ENCODE results near the gene ARSD. TPM values are rescaled to one million over a fixed set of nuclear protein-coding genes. Genes with fewer than 3 reads are reported as not detected.
"Not testable (repeated sequence)": the region's sequence is repeated elsewhere in the genome, so short reads cannot be mapped to it uniquely, and the experiment has no call there.

Gene ARSD
- polyA plus RNA-seq, 1 donor (not counting 4 experiments of a cell fraction or from before 2014, with no cell fraction given), result 7.9 TPM

DNA sequence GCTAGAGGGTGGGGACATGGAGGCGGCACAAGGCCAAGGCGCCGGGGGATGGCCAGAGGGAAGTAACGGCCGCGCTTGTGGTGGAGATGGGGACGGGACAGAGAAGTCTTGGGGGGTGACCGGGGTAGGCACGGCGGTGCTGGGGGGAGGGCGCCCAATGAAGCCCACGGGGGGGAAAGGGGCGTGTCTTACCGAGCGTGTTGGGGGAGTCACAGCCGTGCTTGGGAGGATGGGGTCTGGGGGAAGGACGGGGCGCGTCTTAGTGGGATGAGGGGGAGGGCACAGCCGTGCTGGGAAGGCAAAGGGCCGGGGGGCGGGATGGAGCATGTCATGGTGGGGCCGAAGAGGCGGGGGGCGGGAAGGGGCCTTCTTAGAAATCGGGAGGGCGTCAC, 952 bp downstream of the ARSD start:
- dilution Hi-C loops (cut with MboI; ENCODE audit: extremely low pct_ligation_motif_present, low sequenced_read_pairs), result no loop called here
- Histone ChIP-seq H3K9me3 (ENCODE audit: control insufficient read depth, low read depth, low read length) (no peaks in the 10 kb centered on the region), H3K4me3 (ENCODE audit: control insufficient read depth in 2 of 3, extremely low read depth in 1 of 3, insufficient read depth in 2 of 3, low read depth in 1 of 3, low read length in 3 of 3) (peak overlapping the region in 1 of 3 experiments; percentile 64), H3K9me1 (ENCODE audit: control insufficient read depth, extremely low read depth, insufficient read depth, low read length) (no peaks in the 10 kb centered on the region), H4K20me1 (ENCODE audit: control insufficient read depth, extremely low read depth, insufficient read depth, low read length) (no peaks in the 10 kb centered on the region), H3K79me2 (ENCODE audit: control insufficient read depth, insufficient read depth, low read length) (no peaks in the 10 kb centered on the region), H3K27ac (ENCODE audit: control insufficient read depth, insufficient read depth, low read length) (no peak overlapping the region), H2AFZ (ENCODE audit: control insufficient read depth, low read length) (no peak overlapping the region), H3K36me3 (ENCODE audit: control insufficient read depth in 2 of 2, extremely low read depth in 1 of 2, insufficient read depth in 2 of 2, low read length in 2 of 2) (no peaks in the 10 kb centered on the region), H3K4me1 (ENCODE audit: control insufficient read depth, extremely low read depth, insufficient read depth, low read length) (peaks cover 1% of the 10 kb centered on the region), H3K9ac (ENCODE audit: control insufficient read depth, extremely low read depth, insufficient read depth, low read length) (no peak overlapping the region), H3K27me3 (ENCODE audit: control insufficient read depth, extremely low read depth, insufficient read depth, low read length) (no peaks in the 10 kb centered on the region), H3K4me2 (ENCODE audit: control insufficient read depth, extremely low read depth, insufficient read depth, low read depth, low read length) (no peak overlapping the region)
- FAIRE-seq (no peak), DNase-seq (ENCODE audit: low read depth, low spot score) (no peak)
- TF ChIP-seq EZH2 (IDR thresholded peaks at IDR 0.05; ENCODE audit: low read length), result no peak
- TF ChIP-seq, protein P1, sequence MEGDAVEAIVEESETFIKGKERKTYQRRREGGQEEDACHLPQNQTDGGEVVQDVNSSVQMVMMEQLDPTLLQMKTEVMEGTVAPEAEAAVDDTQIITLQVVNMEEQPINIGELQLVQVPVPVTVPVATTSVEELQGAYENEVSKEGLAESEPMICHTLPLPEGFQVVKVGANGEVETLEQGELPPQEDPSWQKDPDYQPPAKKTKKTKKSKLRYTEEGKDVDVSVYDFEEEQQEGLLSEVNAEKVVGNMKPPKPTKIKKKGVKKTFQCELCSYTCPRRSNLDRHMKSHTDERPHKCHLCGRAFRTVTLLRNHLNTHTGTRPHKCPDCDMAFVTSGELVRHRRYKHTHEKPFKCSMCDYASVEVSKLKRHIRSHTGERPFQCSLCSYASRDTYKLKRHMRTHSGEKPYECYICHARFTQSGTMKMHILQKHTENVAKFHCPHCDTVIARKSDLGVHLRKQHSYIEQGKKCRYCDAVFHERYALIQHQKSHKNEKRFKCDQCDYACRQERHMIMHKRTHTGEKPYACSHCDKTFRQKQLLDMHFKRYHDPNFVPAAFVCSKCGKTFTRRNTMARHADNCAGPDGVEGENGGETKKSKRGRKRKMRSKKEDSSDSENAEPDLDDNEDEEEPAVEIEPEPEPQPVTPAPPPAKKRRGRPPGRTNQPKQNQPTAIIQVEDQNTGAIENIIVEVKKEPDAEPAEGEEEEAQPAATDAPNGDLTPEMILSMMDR (optimal IDR thresholded peaks at IDR 0.05 in 1 of 3, IDR thresholded peaks at IDR 0.05 in 1 of 3, conservative IDR thresholded peaks at IDR 0.05 in 1 of 3; ENCODE audit: extremely low read depth in 1 of 3, insufficient read depth in 2 of 3, low read length in 3 of 3), result no peak

DNA sequence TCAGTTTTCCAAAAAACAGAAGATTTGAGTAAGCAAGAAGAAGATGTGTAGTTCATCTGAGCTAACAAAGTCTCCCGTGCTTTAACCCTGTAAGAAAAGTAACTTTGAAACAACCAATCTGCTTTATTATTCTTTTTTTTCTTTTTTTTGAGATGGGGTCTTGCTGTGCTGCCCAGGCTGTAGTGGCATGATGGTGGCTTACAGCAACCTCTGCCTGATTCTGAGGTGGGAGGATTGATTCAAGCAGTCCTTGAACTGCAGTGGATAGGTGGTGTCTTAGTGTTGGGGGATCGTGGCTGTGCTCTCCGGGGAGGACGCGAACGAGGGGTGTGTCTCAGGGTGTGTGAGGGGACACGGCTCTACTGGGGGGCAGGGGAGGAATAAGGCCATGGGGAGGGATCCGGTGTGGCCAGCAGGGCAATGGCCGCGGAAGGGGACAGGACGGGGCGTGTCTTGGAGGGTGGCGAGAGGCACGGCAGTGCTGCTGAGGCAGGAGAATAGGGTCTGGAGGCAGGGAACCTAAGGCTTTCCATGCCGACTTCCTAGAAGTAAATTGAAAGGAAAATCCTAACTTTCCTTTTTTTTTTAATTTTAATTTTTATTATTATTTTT, 2.4 kb downstream of the ARSD start:
- Histone ChIP-seq H3K4me2 (ENCODE audit: control insufficient read depth, extremely low read depth, insufficient read depth, low read depth, low read length) (no peak overlapping the region), H3K36me3 (ENCODE audit: control insufficient read depth in 2 of 2, extremely low read depth in 1 of 2, insufficient read depth in 2 of 2, low read length in 2 of 2) (no peaks in the 10 kb centered on the region), H3K27me3 (ENCODE audit: control insufficient read depth, extremely low read depth, insufficient read depth, low read length) (no peaks in the 10 kb centered on the region), H3K79me2 (ENCODE audit: control insufficient read depth, insufficient read depth, low read length) (no peaks in the 10 kb centered on the region), H3K4me1 (ENCODE audit: control insufficient read depth, extremely low read depth, insufficient read depth, low read length) (no peaks in the 10 kb centered on the region), H3K9me1 (ENCODE audit: control insufficient read depth, extremely low read depth, insufficient read depth, low read length) (no peaks in the 10 kb centered on the region), H3K9ac (ENCODE audit: control insufficient read depth, extremely low read depth, insufficient read depth, low read length) (no peak overlapping the region), H3K27ac (ENCODE audit: control insufficient read depth, insufficient read depth, low read length) (no peak overlapping the region), H3K9me3 (ENCODE audit: control insufficient read depth, low read depth, low read length) (no peaks in the 10 kb centered on the region), H2AFZ (ENCODE audit: control insufficient read depth, low read length) (no peak overlapping the region), H3K4me3 (ENCODE audit: control insufficient read depth in 2 of 3, extremely low read depth in 1 of 3, insufficient read depth in 2 of 3, low read depth in 1 of 3, low read length in 3 of 3) (no peak overlapping the region), H4K20me1 (ENCODE audit: control insufficient read depth, extremely low read depth, insufficient read depth, low read length) (no peaks in the 10 kb centered on the region)
- FAIRE-seq (no peak), DNase-seq (ENCODE audit: low read depth, low spot score) (no peak)
- TF ChIP-seq, protein P1 (optimal IDR thresholded peaks at IDR 0.05 in 1 of 3, IDR thresholded peaks at IDR 0.05 in 1 of 3, conservative IDR thresholded peaks at IDR 0.05 in 1 of 3; ENCODE audit: extremely low read depth in 1 of 3, insufficient read depth in 2 of 3, low read length in 3 of 3), result no peak
- TF ChIP-seq EZH2 (IDR thresholded peaks at IDR 0.05; ENCODE audit: low read length), result no peak
- dilution Hi-C loops (cut with MboI; ENCODE audit: extremely low pct_ligation_motif_present, low sequenced_read_pairs), result no loop called here

DNA sequence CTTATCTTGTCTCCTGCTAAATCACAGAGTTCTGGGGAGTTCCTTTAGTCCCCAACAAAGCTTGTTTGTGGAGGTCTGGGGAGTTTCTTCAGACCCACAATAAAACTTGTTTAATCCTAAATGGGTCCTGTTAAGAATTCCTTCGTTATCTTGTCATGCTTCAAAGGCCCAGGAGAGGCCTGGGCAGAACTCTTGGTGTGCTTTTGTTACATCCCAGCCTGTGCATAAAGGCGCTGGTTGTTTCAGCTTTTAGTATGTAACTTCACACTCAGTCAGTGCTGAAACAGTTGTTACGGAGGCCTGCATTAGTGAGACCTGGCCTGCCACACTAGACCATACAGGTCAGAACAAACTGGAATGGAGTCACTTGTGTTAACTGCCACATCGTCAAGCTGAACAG, 2.9 kb downstream of the ARSD start:
- H2AFZ ChIP-seq (ENCODE audit: control insufficient read depth, low read length); H3K27me3 ChIP-seq (ENCODE audit: control insufficient read depth, extremely low read depth, insufficient read depth, low read length); H3K36me3 ChIP-seq (ENCODE audit: control insufficient read depth in 2 of 2, extremely low read depth in 1 of 2, insufficient read depth in 2 of 2, low read length in 2 of 2); H3K9me3 ChIP-seq (ENCODE audit: control insufficient read depth, low read depth, low read length); H3K79me2 ChIP-seq (ENCODE audit: control insufficient read depth, insufficient read depth, low read length); H3K4me3 ChIP-seq (ENCODE audit: control insufficient read depth in 2 of 3, extremely low read depth in 1 of 3, insufficient read depth in 2 of 3, low read depth in 1 of 3, low read length in 3 of 3); H3K4me1 ChIP-seq (ENCODE audit: control insufficient read depth, extremely low read depth, insufficient read depth, low read length); H3K27ac ChIP-seq (ENCODE audit: control insufficient read depth, insufficient read depth, low read length); dilution Hi-C loops (cut with MboI; ENCODE audit: extremely low pct_ligation_motif_present, low sequenced_read_pairs); FAIRE-seq; DNase-seq (ENCODE audit: low read depth, low spot score); H3K9ac ChIP-seq (ENCODE audit: control insufficient read depth, extremely low read depth, insufficient read depth, low read length); H4K20me1 ChIP-seq (ENCODE audit: control insufficient read depth, extremely low read depth, insufficient read depth, low read length); H3K4me2 ChIP-seq (ENCODE audit: control insufficient read depth, extremely low read depth, insufficient read depth, low read depth, low read length); H3K9me1 ChIP-seq (ENCODE audit: control insufficient read depth, extremely low read depth, insufficient read depth, low read length): not testable (repeated sequence)
